ENCODE measurements around the gene OR52B6. TPM values are rescaled to one million over a fixed set of nuclear protein-coding genes. Genes with fewer than 3 reads are reported as not detected.

OR52B6 gene
- total and polyA plus RNA-seq, 2 donors (not counting 1 experiment from before 2014, with no cell fraction given), result not detected

DNA sequence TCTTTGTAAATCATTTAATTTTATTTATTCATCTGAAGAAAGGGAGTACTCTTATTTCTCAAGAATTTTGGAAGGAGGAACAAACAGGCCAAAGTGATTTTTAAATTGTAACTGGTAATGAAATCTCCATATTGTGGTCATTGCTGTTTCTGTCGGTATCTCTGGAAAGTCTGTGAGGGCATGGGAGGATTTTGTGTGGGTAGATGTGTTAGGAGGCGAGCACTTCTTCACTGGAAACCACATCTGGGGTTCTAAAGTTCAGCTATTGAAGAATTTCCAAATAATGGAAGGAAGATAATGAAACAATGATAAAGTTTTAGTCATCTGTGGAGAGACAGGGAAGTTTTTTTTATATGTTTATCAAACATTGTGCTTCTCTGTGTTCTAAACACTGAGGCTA lies 50.7 kb downstream of the OR52B6 start:
- H3K9me3 Mint-ChIP-seq (ENCODE audit: insufficient read depth), result no peaks in the 10 kb centered on the region
- peak overlapping the region; percentile 66 for H3K4me2 ChIP-seq (replicated peaks; ENCODE audit: low read depth, low read length, poor library complexity, severe bottlenecking)
- H3K4me1 Mint-ChIP-seq, result peaks cover 41% of the 10 kb centered on the region
- H3K27ac Mint-ChIP-seq, result peak overlapping the region; percentile 94
- ATAC-seq (ENCODE audit: low read depth) (no peak), DNase-seq (no peak)
- peak overlapping the region in 1 of 5 experiments; percentile 39 for H3K4me3 ChIP-seq (ENCODE audit: control extremely low read depth in 1 of 5, extremely low read depth in 1 of 5, insufficient read depth in 1 of 5, low read depth in 2 of 5, low read length in 4 of 5)
- no peaks in the 10 kb centered on the region for H4K20me1 ChIP-seq (ENCODE audit: control insufficient read depth, insufficient read depth, low read length, poor library complexity, severe bottlenecking)
- TF ChIP-seq EZH2 (IDR thresholded peaks at IDR 0.05; ENCODE audit: borderline replicate concordance, insufficient read depth, low read depth, low read length, poor library complexity, severe bottlenecking) (no peak), CTCF (IDR thresholded peaks at IDR 0.05) (no peak)
- no peaks in the 10 kb centered on the region for H3K27me3 Mint-ChIP-seq
- no peaks in the 10 kb centered on the region for H3K9me3 ChIP-seq (ENCODE audit: control extremely low read depth in 1 of 3, control insufficient read depth in 2 of 3, insufficient read depth in 1 of 3, low read length in 2 of 3)
- no peaks in the 10 kb centered on the region for H3K27me3 ChIP-seq (replicated peaks in 1 of 4; ENCODE audit: control extremely low read depth in 1 of 4, control insufficient read depth in 3 of 4, insufficient read depth in 4 of 4, low read length in 3 of 4)
- H2AFZ ChIP-seq (ENCODE audit: insufficient read depth, low read depth, low read length, poor library complexity, severe bottlenecking), result peak overlapping the region; percentile 89
- 72% methylated on average over 2 of the region's 2 CpGs for WGBS (ENCODE audit: insufficient coverage)
- H3K4me3 Mint-ChIP-seq, result peak overlapping the region; percentile 83
- H3K9ac ChIP-seq (ENCODE audit: low read length), result peak overlapping the region; percentile 41
- POLR2A ChIA-PET, result interaction anchor here (0.6 to 1.4 kb wide), 2 partner anchors 58 to 87 kb away, joined by 3 to 4 read pairs; partner anchors contain the start of gene TRIM22
- peaks cover 72% of the 10 kb centered on the region for H3K79me2 ChIP-seq (ENCODE audit: control insufficient read depth, insufficient read depth, low read length)
- intact Hi-C loops (cut with micrococcal nuclease), result no loop called here
- peaks cover 19 to 20% of the 10 kb centered on the region in 2 donors for H3K4me1 ChIP-seq (ENCODE audit: control insufficient read depth in 2 of 2, insufficient read depth in 2 of 2, low read length in 2 of 2)
- CTCF ChIA-PET, result interaction anchor here (1.0 to 1.2 kb wide), 2 partner anchors 31 to 155 kb away, joined by 3 to 6 read pairs; no protein-coding TSS in a partner anchor
- peak overlapping the region; percentile 65 to 80 for H3K27ac ChIP-seq (ENCODE audit: low read length in 2 of 2)
- peaks cover 11 to 31% of the 10 kb centered on the region in 2 experiments for H3K36me3 ChIP-seq (replicated peaks in 1 of 2; ENCODE audit: control extremely low read depth in 1 of 2, control insufficient read depth in 1 of 2, extremely low read depth in 1 of 2, insufficient read depth in 2 of 2, low read length in 1 of 2)

Other genes with a start within 250 kb of the OR52B6 start
- gene OR51B5, start 237.4 kb upstream of the OR52B6 start, total RNA-seq, result 0.66 and 0.67 TPM in 2 replicates
- gene OR51B5, start 237.4 kb upstream of the OR52B6 start, polyA plus RNA-seq, result not detected in 2 replicates
- not detected in 2 replicates for gene OR51B6, start 229.4 kb upstream of the OR52B6 start, total RNA-seq
- gene OR51B6, start 229.4 kb upstream of the OR52B6 start, polyA plus RNA-seq, result not detected in 2 replicates
- not detected in 2 replicates for gene OR51M1, start 197.1 kb upstream of the OR52B6 start, total RNA-seq
- gene OR51M1, start 197.1 kb upstream of the OR52B6 start, polyA plus RNA-seq, result not detected in 2 replicates
- not detected in 2 replicates for gene OR51Q1, start 158.8 kb upstream of the OR52B6 start, total RNA-seq
- not detected in 2 replicates for gene OR51Q1, start 158.8 kb upstream of the OR52B6 start, polyA plus RNA-seq
- gene OR51I1, start 139.4 kb upstream of the OR52B6 start, total RNA-seq, result not detected in 2 replicates
- 0.30 and 0.31 TPM in 2 replicates for gene OR51I1, start 139.4 kb upstream of the OR52B6 start, polyA plus RNA-seq
- not detected in 2 replicates for gene OR51I2, start 131.6 kb upstream of the OR52B6 start, total RNA-seq
- gene OR51I2, start 131.6 kb upstream of the OR52B6 start, polyA plus RNA-seq, result not detected in 2 replicates
- not detected in 2 replicates for gene OR52D1, start 92.2 kb upstream of the OR52B6 start, total RNA-seq
- not detected in 2 replicates for gene OR52D1, start 92.2 kb upstream of the OR52B6 start, polyA plus RNA-seq
- 0.46 and 0.59 TPM in 2 replicates for gene UBQLN3, start 70.9 kb upstream of the OR52B6 start, total RNA-seq
- not detected in 2 replicates for gene UBQLN3, start 70.9 kb upstream of the OR52B6 start, polyA plus RNA-seq
- 1.3 and 1.4 TPM in 2 replicates for gene UBQLNL, start 64.2 kb upstream of the OR52B6 start, total RNA-seq
- 1.8 and 1.9 TPM in 2 replicates for gene UBQLNL, start 64.2 kb upstream of the OR52B6 start, polyA plus RNA-seq
- gene OR52H1, start 32.3 kb upstream of the OR52B6 start, total RNA-seq, result 0.37 and 0.49 TPM in 2 replicates
- 0.15 TPM in 1 of 2 replicates, not detected in the other for gene OR52H1, start 32.3 kb upstream of the OR52B6 start, polyA plus RNA-seq
- 0.10 TPM in 1 of 2 replicates, not detected in the other for gene TRIM6, start 15.8 kb downstream of the OR52B6 start, total RNA-seq
- not detected in 2 replicates for gene TRIM6, start 15.8 kb downstream of the OR52B6 start, polyA plus RNA-seq
- gene TRIM34, start 44.1 kb downstream of the OR52B6 start, total RNA-seq, result 24.1 and 29.1 TPM in 2 replicates
- 19.9 and 21.9 TPM in 2 replicates for gene TRIM34, start 44.1 kb downstream of the OR52B6 start, polyA plus RNA-seq
- 35.2 and 39.5 TPM in 2 replicates for gene TRIM5, start 104.2 kb downstream of the OR52B6 start, total RNA-seq
- gene TRIM5, start 104.2 kb downstream of the OR52B6 start, polyA plus RNA-seq, result 10.1 and 10.4 TPM in 2 replicates
- 370 and 388 TPM in 2 replicates for gene TRIM22, start 108.9 kb downstream of the OR52B6 start, total RNA-seq
- 255 and 367 TPM in 2 replicates for gene TRIM22, start 108.9 kb downstream of the OR52B6 start, polyA plus RNA-seq
- 1.2 and 1.4 TPM in 2 replicates for gene OR56B1, start 155.6 kb downstream of the OR52B6 start, total RNA-seq
- 0.36 and 0.61 TPM in 2 replicates for gene OR56B1, start 155.6 kb downstream of the OR52B6 start, polyA plus RNA-seq
- 2.1 TPM in 2 replicates for gene OR52N4, start 173.4 kb downstream of the OR52B6 start, total RNA-seq
- 10.3 and 12.2 TPM in 2 replicates for gene OR52N4, start 173.4 kb downstream of the OR52B6 start, polyA plus RNA-seq
- gene OR52N5, start 202.5 kb downstream of the OR52B6 start, total RNA-seq, result not detected in 2 replicates
- not detected in 2 replicates for gene OR52N5, start 202.5 kb downstream of the OR52B6 start, polyA plus RNA-seq
- not detected in 2 replicates for gene OR52N1, start 210.4 kb downstream of the OR52B6 start, total RNA-seq
- not detected in 2 replicates for gene OR52N1, start 210.4 kb downstream of the OR52B6 start, polyA plus RNA-seq
- gene OR52N2, start 228.0 kb downstream of the OR52B6 start, total RNA-seq, result not detected in 2 replicates
- gene OR52N2, start 228.0 kb downstream of the OR52B6 start, polyA plus RNA-seq, result 1.00 TPM in 1 of 2 replicates, not detected in the other